Naive thymus-derived CD4-positive, alpha-beta T cell (primary cell): ENCODE data around the gene CAMK4. TPM values are rescaled to one million over a fixed set of nuclear protein-coding genes. Genes with fewer than 3 reads are reported as not detected.
A peak's percentile ranks its signal among the peaks of the same experiment; 100 is the strongest.

Source experiments
- ATAC-seq: fragments of 150-1000 bp; cut with Tn5 transposase; 2 replicates; pipeline ENCODE4 v1.10.0; 2021; ENCODE audit warnings: mild to moderate bottlenecking, moderate library complexity
- CTCF ChIA-PET: fragments of 350-600 bp; sonication (Branson Sonifier 250); formaldehyde crosslinking; loops from one replicate; lab custom pipeline; 2021; ENCODE audit warnings: antibody characterized with exemption; lab: Charles Lee
- POLR2A ChIA-PET: fragments of 350-600 bp; sonication (Branson Sonifier 250); formaldehyde crosslinking; loops from one replicate; lab custom pipeline; 2021; ENCODE audit warnings: antibody characterized with exemption, inconsistent platforms; lab: Charles Lee
- DNase-seq, 9 donors: peaks; one replicate each; pipeline versions ENCODE4 v3.0.0 to v3.0.0-alpha.2; 2020 to 2022; ENCODE audit warnings: mixed read lengths in 1 of 9
- H3K27ac ChIP-seq: one replicate; pipeline ENCODE4 v1.7.0; 2013; ENCODE audit warnings: mild to moderate bottlenecking, low read depth, low read length, moderate library complexity
- H3K27me3 ChIP-seq, 2 donors: one replicate each; pipeline ENCODE4 v1.7.0; 2013; ENCODE audit warnings: low read length in 2 of 2, mild to moderate bottlenecking in 2 of 2, moderate library complexity in 2 of 2; ENCODE audit not compliant: control insufficient read depth in 2 of 2, insufficient read depth in 2 of 2
- H3K36me3 ChIP-seq, 3 experiments: 1 replicate in 2 of 3; 2 replicates in 1 of 3; pipeline ENCODE4 v1.7.0; 2013; ENCODE audit warnings: low read length in 3 of 3, mild to moderate bottlenecking in 3 of 3, moderate library complexity in 1 of 3; ENCODE audit not compliant: insufficient read depth in 3 of 3, control insufficient read depth in 2 of 3
- H3K4me1 ChIP-seq, 2 donors: one replicate each; pipeline ENCODE4 v1.7.0; 2013; ENCODE audit warnings: low read length in 2 of 2, mild to moderate bottlenecking in 2 of 2, moderate library complexity in 1 of 2; ENCODE audit not compliant: control insufficient read depth in 2 of 2, insufficient read depth in 2 of 2
- H3K4me3 ChIP-seq: 2 replicates; pipeline ENCODE4 v1.7.0; 2013; ENCODE audit warnings: mild to moderate bottlenecking, low read length
- H3K9me3 ChIP-seq, 3 experiments: 1 replicate in 2 of 3; 2 replicates in 1 of 3; pipeline ENCODE4 v1.7.0; 2013; ENCODE audit warnings: low read length in 3 of 3; ENCODE audit not compliant: control insufficient read depth in 2 of 3
- H3K27ac Mint-ChIP-seq, 9 donors: one replicate each; pipeline ENCODE4 v1.8.0; 2020 to 2022; ENCODE audit warnings: mixed read lengths in 9 of 9, mild to moderate bottlenecking in 8 of 9, moderate library complexity in 5 of 9, inconsistent platforms in 2 of 9
- H3K27me3 Mint-ChIP-seq, 5 donors: one replicate each; pipeline ENCODE4 v1.8.0; 2021 to 2022; ENCODE audit warnings: mixed read lengths in 5 of 5, mild to moderate bottlenecking in 1 of 5
- H3K36me3 Mint-ChIP-seq, 5 donors: one replicate each; pipeline ENCODE4 v1.8.0; 2020 to 2022; ENCODE audit warnings: mixed read lengths in 5 of 5, mild to moderate bottlenecking in 3 of 5, inconsistent platforms in 1 of 5
- H3K4me1 Mint-ChIP-seq, 7 donors: one replicate each; pipeline ENCODE4 v1.8.0; 2020 to 2022; ENCODE audit warnings: mixed read lengths in 7 of 7, mild to moderate bottlenecking in 3 of 7, inconsistent platforms in 1 of 7
- H3K4me3 Mint-ChIP-seq, 10 donors: one replicate each; pipeline ENCODE4 v1.8.0; 2020 to 2022; ENCODE audit warnings: mild to moderate bottlenecking in 10 of 10, mixed read lengths in 10 of 10, moderate library complexity in 6 of 10, inconsistent platforms in 2 of 10
- H3K9me3 Mint-ChIP-seq, 11 donors: one replicate each; pipeline ENCODE4 v1.8.0; 2020 to 2022; ENCODE audit warnings: mixed read lengths in 11 of 11, mild to moderate bottlenecking in 4 of 11, inconsistent platforms in 1 of 11, moderate library complexity in 1 of 11
- intact Hi-C, 2 donors: fragments of 100-400 bp; cut with micrococcal nuclease; formaldehyde crosslinking; loops; one replicate each; pipeline ENCODE4 v1.15.1; 2023
- polyA plus RNA-seq, 2 donors: library from polyadenylated mRNA; unstranded; fragments of 300-500 nt; fragmentation: Illumina TruSeq; gene quantifications; one replicate each; pipeline ENCODE4 v1.2.3, GENCODE V29; 2021
- total RNA-seq, 6 experiments: library from RNA in 5 of 6; stranded (reverse) in 5 of 6; gene quantifications; 1 replicate in 5 of 6; 2 replicates in 1 of 6; pipeline ENCODE4 v1.2.3 and lab custom pipeline; 2021 to 2026

The CAMK4 gene
- total and polyA plus RNA-seq, 7 experiments from 2014 or later, result 118 to 366 (median 200) TPM

DNA sequence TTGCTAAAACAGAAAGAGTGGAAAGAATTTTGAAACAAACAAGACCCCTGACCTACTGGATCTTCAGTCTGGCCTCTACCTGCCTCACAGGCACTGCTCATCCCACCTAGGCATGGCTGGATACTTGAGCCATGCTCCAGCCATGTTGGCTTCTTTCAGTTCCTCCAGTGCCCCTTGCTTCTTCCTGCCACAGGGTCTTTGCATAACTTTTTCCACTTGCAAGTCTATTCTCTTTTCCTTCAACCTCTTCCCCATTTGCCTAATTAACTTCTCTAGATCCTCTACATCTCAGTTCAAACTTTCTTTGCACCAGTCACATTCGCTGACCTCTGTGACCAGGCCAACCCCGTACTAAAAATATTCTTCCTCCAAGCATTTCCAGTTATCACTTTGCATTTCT is 237.8 kb downstream of the CAMK4 start:
- Mint-ChIP-seq H3K4me3 (peak overlapping the region in 2 of 10 donors; percentile 5 to 6), H3K9me3 (peaks cover 0 to 20% (median 0%) of the 10 kb centered on the region in 11 donors), H3K27me3 (no peaks in the 10 kb centered on the region), H3K4me1 (peaks cover 5 to 58% (median 34%) of the 10 kb centered on the region in 7 donors), H3K27ac (peak overlapping the region in 7 of 9 donors; percentile 0 to 85 (median 68)), H3K36me3 (peaks cover 28 to 71% (median 60%) of the 10 kb centered on the region in 5 donors)
- CTCF ChIA-PET, result no interaction called here
- H3K27me3 ChIP-seq, result no peaks in the 10 kb centered on the region
- intact Hi-C loops, result loop anchor here in 1 of 2 donors (1.0 to 2.0 kb wide), 2 partner anchors 8 to 15 kb away; no protein-coding TSS in a partner anchor
- DNase-seq (no peak), ATAC-seq (no peak)
- no peaks in the 10 kb centered on the region for H3K9me3 ChIP-seq
- H3K4me1 ChIP-seq, result no peaks in the 10 kb centered on the region
- peaks cover 0 to 20% (median 0%) of the 10 kb centered on the region in 3 experiments for H3K36me3 ChIP-seq
- H3K4me3 ChIP-seq, result no peak overlapping the region
- H3K27ac ChIP-seq, result no peak overlapping the region
- POLR2A ChIA-PET, result no interaction called here

GRCh38 chr5:111463311-111463710 is 239.1 kb downstream of the CAMK4 start:
- no peak overlapping the region for H3K4me3 Mint-ChIP-seq
- Histone ChIP-seq H3K4me3 (no peak overlapping the region), H3K9me3 (no peaks in the 10 kb centered on the region), H3K27ac (no peak overlapping the region), H3K36me3 (peaks cover 0 to 20% (median 0%) of the 10 kb centered on the region in 3 experiments), H3K4me1 (no peaks in the 10 kb centered on the region), H3K27me3 (no peaks in the 10 kb centered on the region)
- no peak for ATAC-seq
- ChIA-PET POLR2A (no interaction called here), CTCF (interaction anchor here (0.7 kb wide), 1 partner anchor 15 kb away, joined by 3 read pairs; no protein-coding TSS in a partner anchor)
- no peak for DNase-seq
- H3K9me3 Mint-ChIP-seq, result peaks cover 0 to 25% (median 0%) of the 10 kb centered on the region in 11 donors
- H3K27ac Mint-ChIP-seq, result peak overlapping the region in 5 of 9 donors; percentile 11 to 72 (median 53)
- peaks cover 24 to 63% (median 59%) of the 10 kb centered on the region in 5 donors for H3K36me3 Mint-ChIP-seq
- no peaks in the 10 kb centered on the region for H3K27me3 Mint-ChIP-seq
- H3K4me1 Mint-ChIP-seq, result peaks cover 5 to 53% (median 28%) of the 10 kb centered on the region in 7 donors
- intact Hi-C loops, result no loop called here

- no peaks in the 10 kb centered on the region for H3K9me3 ChIP-seq
- peaks cover 11 to 50% (median 40%) of the 10 kb centered on the region in 5 donors for H3K36me3 Mint-ChIP-seq
- H3K4me1 ChIP-seq, result no peaks in the 10 kb centered on the region
- no peak overlapping the region for H3K4me3 Mint-ChIP-seq
- intact Hi-C loops, result no loop called here
- peak overlapping the region in 7 of 9 donors; percentile 39 to 79 (median 58) for H3K27ac Mint-ChIP-seq
- peaks cover 0 to 24% (median 0%) of the 10 kb centered on the region in 11 donors for H3K9me3 Mint-ChIP-seq
- no peaks in the 10 kb centered on the region for H3K27me3 Mint-ChIP-seq
- no peak for ATAC-seq
- no peak overlapping the region for H3K4me3 ChIP-seq
- DNase-seq, result no peak
- peaks cover 0 to 30% (median 13%) of the 10 kb centered on the region in 7 donors for H3K4me1 Mint-ChIP-seq
- no peaks in the 10 kb centered on the region for H3K27me3 ChIP-seq
- POLR2A ChIA-PET, result interaction anchor here (1.0 kb wide), 1 partner anchor 8 kb away, joined by 3 read pairs; no protein-coding TSS in a partner anchor
- H3K27ac ChIP-seq, result no peak overlapping the region
- H3K36me3 ChIP-seq, result peaks cover 0 to 22% (median 6%) of the 10 kb centered on the region in 3 experiments
- CTCF ChIA-PET, result no interaction called here
Observed at GRCh38 chr5:111469293-111469896, 245.2 kb downstream of the CAMK4 start.

- Histone ChIP-seq H3K9me3 (no peaks in the 10 kb centered on the region), H3K4me3 (no peak overlapping the region), H3K4me1 (no peaks in the 10 kb centered on the region), H3K27ac (no peak overlapping the region), H3K36me3 (peaks cover 0 to 24% (median 6%) of the 10 kb centered on the region in 3 experiments), H3K27me3 (no peaks in the 10 kb centered on the region)
- Mint-ChIP-seq H3K27ac (peak overlapping the region in 7 of 9 donors; percentile 18 to 79 (median 50)), H3K4me3 (no peak overlapping the region), H3K27me3 (no peaks in the 10 kb centered on the region), H3K4me1 (peaks cover 0 to 29% (median 12%) of the 10 kb centered on the region in 7 donors), H3K9me3 (peaks cover 0 to 22% (median 0%) of the 10 kb centered on the region in 11 donors), H3K36me3 (peaks cover 9 to 46% (median 38%) of the 10 kb centered on the region in 5 donors)
- ChIA-PET CTCF (interaction anchor here (0.6 kb wide), 1 partner anchor 240 kb away, joined by 3 read pairs; no protein-coding TSS in a partner anchor), POLR2A (interaction anchor here (1.0 kb wide), 1 partner anchor 8 kb away, joined by 3 read pairs; no protein-coding TSS in a partner anchor)
- intact Hi-C loops, result no loop called here
- ATAC-seq (no peak), DNase-seq (no peak)
Observed at GRCh38 chr5:111469903-111470302, 245.7 kb downstream of the CAMK4 start.

- H3K4me3 Mint-ChIP-seq, result no peak overlapping the region
- H3K9me3 ChIP-seq, result no peaks in the 10 kb centered on the region
- no peak overlapping the region for H3K27ac ChIP-seq
- peaks cover 0 to 5% (median 0%) of the 10 kb centered on the region in 11 donors for H3K9me3 Mint-ChIP-seq
- ChIA-PET POLR2A (no interaction called here), CTCF (no interaction called here)
- no peak for DNase-seq
- H3K4me3 ChIP-seq, result no peak overlapping the region
- H3K4me1 Mint-ChIP-seq, result peaks cover 0 to 12% (median 8%) of the 10 kb centered on the region in 7 donors
- no peaks in the 10 kb centered on the region for H3K27me3 Mint-ChIP-seq
- H3K27me3 ChIP-seq, result no peaks in the 10 kb centered on the region
- ATAC-seq, result no peak
- H3K27ac Mint-ChIP-seq, result peak overlapping the region in 6 of 9 donors; percentile 5 to 62 (median 31)
- H3K4me1 ChIP-seq, result no peaks in the 10 kb centered on the region
- peaks cover 0 to 37% (median 6%) of the 10 kb centered on the region in 3 experiments for H3K36me3 ChIP-seq
- intact Hi-C loops, result no loop called here
- peaks cover 0 to 40% (median 30%) of the 10 kb centered on the region in 5 donors for H3K36me3 Mint-ChIP-seq
Observed at GRCh38 chr5:111472096-111472495, 247.9 kb downstream of the CAMK4 start.

GRCh38 chr5:111472579-111472978 is 248.4 kb downstream of the CAMK4 start:
- Mint-ChIP-seq H3K9me3 (peaks cover 0 to 3% (median 0%) of the 10 kb centered on the region in 11 donors), H3K4me3 (no peak overlapping the region), H3K4me1 (peaks cover 0 to 8% (median 5%) of the 10 kb centered on the region in 7 donors), H3K27me3 (no peaks in the 10 kb centered on the region), H3K27ac (peak overlapping the region in 7 of 9 donors; percentile 28 to 88 (median 39)), H3K36me3 (peaks cover 0 to 43% (median 30%) of the 10 kb centered on the region in 5 donors)
- ChIA-PET CTCF (no interaction called here), POLR2A (no interaction called here)
- H3K36me3 ChIP-seq, result peaks cover 0 to 42% (median 6%) of the 10 kb centered on the region in 3 experiments
- DNase-seq, result no peak
- no peaks in the 10 kb centered on the region for H3K4me1 ChIP-seq
- H3K27me3 ChIP-seq, result no peaks in the 10 kb centered on the region
- no peaks in the 10 kb centered on the region for H3K9me3 ChIP-seq
- H3K27ac ChIP-seq, result no peak overlapping the region
- no peak overlapping the region for H3K4me3 ChIP-seq
- intact Hi-C loops, result no loop called here
- ATAC-seq, result peak; percentile 59
